ENCODE measurements around the gene SLC25A29. TPM values are rescaled to one million over a fixed set of nuclear protein-coding genes. Genes with fewer than 3 reads are reported as not detected.

SLC25A29 gene
- total and polyA plus RNA-seq, 2 of the 13 experiments (the other 11 are each of a cell fraction or from before 2014, with no cell fraction given): 12.2 to 17.2 TPM

DNA sequence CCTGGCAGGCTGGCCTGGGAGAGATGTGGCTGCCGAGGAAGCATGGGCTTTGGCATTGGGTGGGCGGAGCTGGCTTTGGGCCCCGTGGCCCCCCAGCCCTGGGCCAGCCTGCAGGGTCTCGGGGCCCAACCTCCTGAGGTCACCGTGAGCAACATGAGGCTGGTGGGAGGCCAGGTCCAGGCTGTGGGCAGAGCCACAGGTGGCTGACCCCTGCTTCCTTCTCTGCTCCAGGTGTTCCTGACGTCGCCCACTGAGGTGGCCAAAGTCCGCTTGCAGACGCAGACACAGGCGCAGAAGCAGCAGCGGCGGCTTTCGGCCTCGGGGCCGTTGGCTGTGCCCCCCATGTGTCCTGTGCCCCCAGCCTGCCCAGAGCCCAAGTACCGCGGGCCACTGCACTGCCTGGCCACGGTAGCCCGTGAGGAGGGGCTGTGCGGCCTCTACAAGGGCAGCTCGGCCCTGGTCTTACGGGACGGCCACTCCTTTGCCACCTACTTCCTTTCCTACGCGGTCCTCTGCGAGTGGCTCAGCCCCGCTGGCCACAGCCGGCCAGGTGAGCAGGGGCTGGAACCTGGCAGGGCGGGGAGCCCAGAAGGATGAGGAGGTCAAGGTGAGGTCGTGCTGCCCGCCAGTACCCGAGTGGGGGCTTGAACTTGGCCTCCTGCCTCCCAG, 22.4 kb upstream of the SLC25A29 start (continued):
- TF ChIP-seq, protein P1, sequence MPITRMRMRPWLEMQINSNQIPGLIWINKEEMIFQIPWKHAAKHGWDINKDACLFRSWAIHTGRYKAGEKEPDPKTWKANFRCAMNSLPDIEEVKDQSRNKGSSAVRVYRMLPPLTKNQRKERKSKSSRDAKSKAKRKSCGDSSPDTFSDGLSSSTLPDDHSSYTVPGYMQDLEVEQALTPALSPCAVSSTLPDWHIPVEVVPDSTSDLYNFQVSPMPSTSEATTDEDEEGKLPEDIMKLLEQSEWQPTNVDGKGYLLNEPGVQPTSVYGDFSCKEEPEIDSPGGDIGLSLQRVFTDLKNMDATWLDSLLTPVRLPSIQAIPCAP (CRISPR knock-in tag; IDR thresholded peaks at IDR 0.05; ENCODE audit: low read depth): no peak
- TF ChIP-seq, protein P2, sequence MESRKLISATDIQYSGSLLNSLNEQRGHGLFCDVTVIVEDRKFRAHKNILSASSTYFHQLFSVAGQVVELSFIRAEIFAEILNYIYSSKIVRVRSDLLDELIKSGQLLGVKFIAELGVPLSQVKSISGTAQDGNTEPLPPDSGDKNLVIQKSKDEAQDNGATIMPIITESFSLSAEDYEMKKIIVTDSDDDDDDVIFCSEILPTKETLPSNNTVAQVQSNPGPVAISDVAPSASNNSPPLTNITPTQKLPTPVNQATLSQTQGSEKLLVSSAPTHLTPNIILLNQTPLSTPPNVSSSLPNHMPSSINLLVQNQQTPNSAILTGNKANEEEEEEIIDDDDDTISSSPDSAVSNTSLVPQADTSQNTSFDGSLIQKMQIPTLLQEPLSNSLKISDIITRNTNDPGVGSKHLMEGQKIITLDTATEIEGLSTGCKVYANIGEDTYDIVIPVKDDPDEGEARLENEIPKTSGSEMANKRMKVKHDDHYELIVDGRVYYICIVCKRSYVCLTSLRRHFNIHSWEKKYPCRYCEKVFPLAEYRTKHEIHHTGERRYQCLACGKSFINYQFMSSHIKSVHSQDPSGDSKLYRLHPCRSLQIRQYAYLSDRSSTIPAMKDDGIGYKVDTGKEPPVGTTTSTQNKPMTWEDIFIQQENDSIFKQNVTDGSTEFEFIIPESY (CRISPR knock-in tag; IDR thresholded peaks at IDR 0.05): no peak
- TF ChIP-seq HNRNPL (IDR thresholded peaks at IDR 0.05; ENCODE audit: low read depth, low read length) (peak; percentile 91), DR1 (CRISPR knock-in tag; IDR thresholded peaks at IDR 0.05) (peak; percentile 37; the same call in 1 of the 2 replicates), DMAP1 (CRISPR knock-in tag; IDR thresholded peaks at IDR 0.05) (peak; percentile 42; the same call in 1 of the 2 replicates), TCF7 (IDR thresholded peaks at IDR 0.05; ENCODE audit: low read depth) (no peak), RNF2 (conservative IDR thresholded peaks at IDR 0.05; ENCODE audit: low read depth) (no peak), BORCS8-MEF2B (CRISPR knock-in tag; IDR thresholded peaks at IDR 0.05) (no peak), NCOA1 (CRISPR knock-in tag; IDR thresholded peaks at IDR 0.05) (peak; percentile 27; the same call in 1 of the 2 replicates), ZBTB1 (CRISPR knock-in tag; IDR thresholded peaks at IDR 0.05; ENCODE audit: borderline replicate concordance) (no peak), NAIF1 (CRISPR knock-in tag; IDR thresholded peaks at IDR 0.05; ENCODE audit: borderline replicate concordance) (no peak), HOXA3 (CRISPR knock-in tag; IDR thresholded peaks at IDR 0.05) (peak; percentile 70; the same call in 1 of the 2 replicates), ZNF296 (CRISPR knock-in tag; conservative IDR thresholded peaks at IDR 0.05) (0 out of 2 replicates have a peak, but pooled peaks have one; percentile 61), HNF4A (CRISPR knock-in tag; IDR thresholded peaks at IDR 0.05) (peak; percentile 81), RBFOX2 (IDR thresholded peaks at IDR 0.05; ENCODE audit: low read depth, low read length) (peak; percentile 90), SP1 (IDR thresholded peaks at IDR 0.05) (no peak), SP1 (CRISPR knock-in tag; IDR thresholded peaks at IDR 0.05) (0 out of 2 replicates have a peak, but pooled peaks have one; percentile 29)
- TF ChIP-seq, protein P3, sequence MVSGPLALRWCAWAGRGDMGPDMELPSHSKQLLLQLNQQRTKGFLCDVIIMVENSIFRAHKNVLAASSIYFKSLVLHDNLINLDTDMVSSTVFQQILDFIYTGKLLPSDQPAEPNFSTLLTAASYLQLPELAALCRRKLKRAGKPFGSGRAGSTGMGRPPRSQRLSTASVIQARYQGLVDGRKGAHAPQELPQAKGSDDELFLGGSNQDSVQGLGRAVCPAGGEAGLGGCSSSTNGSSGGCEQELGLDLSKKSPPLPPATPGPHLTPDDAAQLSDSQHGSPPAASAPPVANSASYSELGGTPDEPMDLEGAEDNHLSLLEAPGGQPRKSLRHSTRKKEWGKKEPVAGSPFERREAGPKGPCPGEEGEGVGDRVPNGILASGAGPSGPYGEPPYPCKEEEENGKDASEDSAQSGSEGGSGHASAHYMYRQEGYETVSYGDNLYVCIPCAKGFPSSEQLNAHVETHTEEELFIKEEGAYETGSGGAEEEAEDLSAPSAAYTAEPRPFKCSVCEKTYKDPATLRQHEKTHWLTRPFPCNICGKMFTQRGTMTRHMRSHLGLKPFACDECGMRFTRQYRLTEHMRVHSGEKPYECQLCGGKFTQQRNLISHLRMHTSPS (CRISPR knock-in tag; IDR thresholded peaks at IDR 0.05; ENCODE audit: low read depth): peak; percentile 76; the same call in 1 of the 2 replicates
- TF ChIP-seq, protein P4, sequence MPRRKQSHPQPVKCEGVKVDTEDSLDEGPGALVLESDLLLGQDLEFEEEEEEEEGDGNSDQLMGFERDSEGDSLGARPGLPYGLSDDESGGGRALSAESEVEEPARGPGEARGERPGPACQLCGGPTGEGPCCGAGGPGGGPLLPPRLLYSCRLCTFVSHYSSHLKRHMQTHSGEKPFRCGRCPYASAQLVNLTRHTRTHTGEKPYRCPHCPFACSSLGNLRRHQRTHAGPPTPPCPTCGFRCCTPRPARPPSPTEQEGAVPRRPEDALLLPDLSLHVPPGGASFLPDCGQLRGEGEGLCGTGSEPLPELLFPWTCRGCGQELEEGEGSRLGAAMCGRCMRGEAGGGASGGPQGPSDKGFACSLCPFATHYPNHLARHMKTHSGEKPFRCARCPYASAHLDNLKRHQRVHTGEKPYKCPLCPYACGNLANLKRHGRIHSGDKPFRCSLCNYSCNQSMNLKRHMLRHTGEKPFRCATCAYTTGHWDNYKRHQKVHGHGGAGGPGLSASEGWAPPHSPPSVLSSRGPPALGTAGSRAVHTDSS (CRISPR knock-in tag; conservative IDR thresholded peaks at IDR 0.05): no peak
- TF ChIP-seq, protein P5, sequence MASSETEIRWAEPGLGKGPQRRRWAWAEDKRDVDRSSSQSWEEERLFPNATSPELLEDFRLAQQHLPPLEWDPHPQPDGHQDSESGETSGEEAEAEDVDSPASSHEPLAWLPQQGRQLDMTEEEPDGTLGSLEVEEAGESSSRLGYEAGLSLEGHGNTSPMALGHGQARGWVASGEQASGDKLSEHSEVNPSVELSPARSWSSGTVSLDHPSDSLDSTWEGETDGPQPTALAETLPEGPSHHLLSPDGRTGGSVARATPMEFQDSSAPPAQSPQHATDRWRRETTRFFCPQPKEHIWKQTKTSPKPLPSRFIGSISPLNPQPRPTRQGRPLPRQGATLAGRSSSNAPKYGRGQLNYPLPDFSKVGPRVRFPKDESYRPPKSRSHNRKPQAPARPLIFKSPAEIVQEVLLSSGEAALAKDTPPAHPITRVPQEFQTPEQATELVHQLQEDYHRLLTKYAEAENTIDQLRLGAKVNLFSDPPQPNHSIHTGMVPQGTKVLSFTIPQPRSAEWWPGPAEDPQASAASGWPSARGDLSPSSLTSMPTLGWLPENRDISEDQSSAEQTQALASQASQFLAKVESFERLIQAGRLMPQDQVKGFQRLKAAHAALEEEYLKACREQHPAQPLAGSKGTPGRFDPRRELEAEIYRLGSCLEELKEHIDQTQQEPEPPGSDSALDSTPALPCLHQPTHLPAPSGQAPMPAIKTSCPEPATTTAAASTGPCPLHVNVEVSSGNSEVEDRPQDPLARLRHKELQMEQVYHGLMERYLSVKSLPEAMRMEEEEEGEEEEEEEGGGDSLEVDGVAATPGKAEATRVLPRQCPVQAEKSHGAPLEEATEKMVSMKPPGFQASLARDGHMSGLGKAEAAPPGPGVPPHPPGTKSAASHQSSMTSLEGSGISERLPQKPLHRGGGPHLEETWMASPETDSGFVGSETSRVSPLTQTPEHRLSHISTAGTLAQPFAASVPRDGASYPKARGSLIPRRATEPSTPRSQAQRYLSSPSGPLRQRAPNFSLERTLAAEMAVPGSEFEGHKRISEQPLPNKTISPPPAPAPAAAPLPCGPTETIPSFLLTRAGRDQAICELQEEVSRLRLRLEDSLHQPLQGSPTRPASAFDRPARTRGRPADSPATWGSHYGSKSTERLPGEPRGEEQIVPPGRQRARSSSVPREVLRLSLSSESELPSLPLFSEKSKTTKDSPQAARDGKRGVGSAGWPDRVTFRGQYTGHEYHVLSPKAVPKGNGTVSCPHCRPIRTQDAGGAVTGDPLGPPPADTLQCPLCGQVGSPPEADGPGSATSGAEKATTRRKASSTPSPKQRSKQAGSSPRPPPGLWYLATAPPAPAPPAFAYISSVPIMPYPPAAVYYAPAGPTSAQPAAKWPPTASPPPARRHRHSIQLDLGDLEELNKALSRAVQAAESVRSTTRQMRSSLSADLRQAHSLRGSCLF (CRISPR knock-in tag; IDR thresholded peaks at IDR 0.05; ENCODE audit: borderline replicate concordance): no peak
